CD4-positive, alpha-beta T cell (primary cell): Measurements from ENCODE around the gene FBXW12. TPM values are rescaled to one million over a fixed set of nuclear protein-coding genes. Genes with fewer than 3 reads are reported as not detected.

Experiments
- ATAC-seq: fragments of 200-7000 bp; cut with Tn5 transposase; one replicate; pipeline ENCODE4 v1.10.0; 2022; ENCODE audit warnings: mild to moderate bottlenecking; ENCODE audit not compliant: poor library complexity
- CTCF ChIA-PET: fragments of 350-600 bp; sonication (Branson Sonifier 250); formaldehyde crosslinking; loops from one replicate; lab custom pipeline; 2021; ENCODE audit warnings: antibody characterized with exemption, inconsistent platforms; lab: Charles Lee
- POLR2A ChIA-PET: fragments of 350-600 bp; sonication (Branson Sonifier 250); formaldehyde crosslinking; loops from one replicate; lab custom pipeline; 2021; ENCODE audit warnings: antibody characterized with exemption, inconsistent platforms; lab: Charles Lee
- DNase-seq, 14 experiments: peaks; one replicate each; pipeline ENCODE4 v3.0.0-alpha.2; 2013 to 2020; ENCODE audit warnings: mixed read lengths in 2 of 14
- H3K27ac ChIP-seq, 2 donors: one replicate each; pipeline versions ENCODE4 v1.5.1 to v1.7.0; 2013; ENCODE audit warnings: low read length in 2 of 2, low read depth in 1 of 2, mild to moderate bottlenecking in 1 of 2
- H3K27me3 ChIP-seq, 2 experiments: 1 replicate in 1 of 2; 2 replicates in 1 of 2; pipeline versions ENCODE4 v1.6.1 to v1.7.0; 2013; ENCODE audit warnings: low read length in 2 of 2, control low read depth in 1 of 2, mild to moderate bottlenecking in 1 of 2, moderate library complexity in 1 of 2; ENCODE audit not compliant: insufficient read depth in 2 of 2, control insufficient read depth in 1 of 2
- H3K36me3 ChIP-seq: one replicate; pipeline ENCODE4 v1.6.1; 2013; ENCODE audit warnings: low read length, control low read depth; ENCODE audit not compliant: insufficient read depth
- H3K4me1 ChIP-seq: one replicate; pipeline ENCODE4 v1.6.1; 2013; ENCODE audit warnings: low read length, control low read depth; ENCODE audit not compliant: insufficient read depth
- H3K4me3 ChIP-seq: one replicate; pipeline ENCODE4 v1.5.1; 2013; ENCODE audit warnings: mild to moderate bottlenecking, low read length, moderate library complexity
- H3K9me3 ChIP-seq, 2 experiments: 1 replicate in 1 of 2; 2 replicates in 1 of 2; pipeline versions ENCODE4 v1.6.1 to v1.7.0; 2013; ENCODE audit warnings: low read length in 2 of 2, mild to moderate bottlenecking in 2 of 2, control low read depth in 1 of 2, moderate library complexity in 1 of 2; ENCODE audit not compliant: control insufficient read depth in 1 of 2, insufficient read depth in 1 of 2
- H3K27ac Mint-ChIP-seq: one replicate; pipeline ENCODE4 v1.8.0; 2020; ENCODE audit warnings: mixed read lengths
- H3K27me3 Mint-ChIP-seq: one replicate; pipeline ENCODE4 v1.8.0; 2021; ENCODE audit warnings: mixed read lengths
- H3K36me3 Mint-ChIP-seq: one replicate; pipeline ENCODE4 v1.8.0; 2021; ENCODE audit warnings: low read depth, mixed read lengths
- H3K4me1 Mint-ChIP-seq: one replicate; pipeline ENCODE4 v1.8.0; 2021; ENCODE audit warnings: low read depth, mixed read lengths
- H3K4me3 Mint-ChIP-seq: one replicate; pipeline ENCODE4 v1.8.0; 2020; ENCODE audit warnings: mild to moderate bottlenecking, mixed read lengths
- H3K9me3 Mint-ChIP-seq: one replicate; pipeline ENCODE4 v1.8.0; 2020; ENCODE audit warnings: mixed read lengths
- intact Hi-C, 2 experiments: fragments of 100-400 bp; cut with DNase I in 1 of 2; cut with micrococcal nuclease in 1 of 2; formaldehyde crosslinking; loops; one replicate each; pipeline versions ENCODE4 v1.15.1 to v1.9.0; 2023 to 2025; cut with DNase I, micrococcal nuclease
- total RNA-seq, 174 experiments: library from RNA in 2 of 174; stranded (reverse) in 2 of 174; gene quantifications; one replicate each; pipeline ENCODE4 v1.2.3 and lab custom pipeline; 2021 to 2026
- TF ChIP-seq, protein P1 (sequence below): fragments of 200-600 bp; IDR thresholded peaks from one replicate; pipeline ENCODE4 v1.8.0; 2022; ENCODE audit warnings: antibody characterized with exemption, mild to moderate bottlenecking

Gene FBXW12
- total RNA-seq, 2 experiments from 2014 or later, result not detected

DNA sequence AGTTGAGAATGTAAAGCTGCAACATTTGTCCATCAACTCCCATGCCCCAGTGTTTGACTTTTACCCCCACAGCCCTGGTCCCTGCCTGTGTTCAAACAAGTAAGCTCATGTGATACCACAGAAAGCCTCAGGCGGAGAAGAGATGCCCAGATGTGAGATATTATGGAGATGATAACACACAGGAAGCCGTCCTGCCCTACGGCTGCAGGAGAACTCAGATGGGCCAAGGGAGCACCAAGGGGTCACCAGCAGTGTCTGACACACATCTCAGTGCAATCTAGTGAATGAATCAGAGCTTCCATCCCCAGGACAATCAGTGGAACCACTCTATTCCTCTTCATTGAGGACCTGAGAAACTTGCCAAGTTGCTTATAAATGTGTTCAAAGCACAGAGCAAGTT is 24.5 kb upstream of the FBXW12 start:
- Histone ChIP-seq H3K4me1 (no peaks in the 10 kb centered on the region), H3K9me3 (no peaks in the 10 kb centered on the region), H3K4me3 (no peak overlapping the region), H3K36me3 (no peaks in the 10 kb centered on the region), H3K27me3 (no peaks in the 10 kb centered on the region), H3K27ac (no peak overlapping the region)
- Mint-ChIP-seq H3K27me3 (no peaks in the 10 kb centered on the region), H3K36me3 (no peaks in the 10 kb centered on the region), H3K9me3 (no peaks in the 10 kb centered on the region), H3K4me3 (no peak overlapping the region), H3K4me1 (no peaks in the 10 kb centered on the region), H3K27ac (no peak overlapping the region)
- CTCF ChIA-PET, result no interaction called here
- POLR2A ChIA-PET, result no interaction called here
- no peak for DNase-seq
- ATAC-seq, result no peak
- intact Hi-C loops, result no loop called here
- TF ChIP-seq, protein P1, sequence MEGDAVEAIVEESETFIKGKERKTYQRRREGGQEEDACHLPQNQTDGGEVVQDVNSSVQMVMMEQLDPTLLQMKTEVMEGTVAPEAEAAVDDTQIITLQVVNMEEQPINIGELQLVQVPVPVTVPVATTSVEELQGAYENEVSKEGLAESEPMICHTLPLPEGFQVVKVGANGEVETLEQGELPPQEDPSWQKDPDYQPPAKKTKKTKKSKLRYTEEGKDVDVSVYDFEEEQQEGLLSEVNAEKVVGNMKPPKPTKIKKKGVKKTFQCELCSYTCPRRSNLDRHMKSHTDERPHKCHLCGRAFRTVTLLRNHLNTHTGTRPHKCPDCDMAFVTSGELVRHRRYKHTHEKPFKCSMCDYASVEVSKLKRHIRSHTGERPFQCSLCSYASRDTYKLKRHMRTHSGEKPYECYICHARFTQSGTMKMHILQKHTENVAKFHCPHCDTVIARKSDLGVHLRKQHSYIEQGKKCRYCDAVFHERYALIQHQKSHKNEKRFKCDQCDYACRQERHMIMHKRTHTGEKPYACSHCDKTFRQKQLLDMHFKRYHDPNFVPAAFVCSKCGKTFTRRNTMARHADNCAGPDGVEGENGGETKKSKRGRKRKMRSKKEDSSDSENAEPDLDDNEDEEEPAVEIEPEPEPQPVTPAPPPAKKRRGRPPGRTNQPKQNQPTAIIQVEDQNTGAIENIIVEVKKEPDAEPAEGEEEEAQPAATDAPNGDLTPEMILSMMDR, result no peak

DNA sequence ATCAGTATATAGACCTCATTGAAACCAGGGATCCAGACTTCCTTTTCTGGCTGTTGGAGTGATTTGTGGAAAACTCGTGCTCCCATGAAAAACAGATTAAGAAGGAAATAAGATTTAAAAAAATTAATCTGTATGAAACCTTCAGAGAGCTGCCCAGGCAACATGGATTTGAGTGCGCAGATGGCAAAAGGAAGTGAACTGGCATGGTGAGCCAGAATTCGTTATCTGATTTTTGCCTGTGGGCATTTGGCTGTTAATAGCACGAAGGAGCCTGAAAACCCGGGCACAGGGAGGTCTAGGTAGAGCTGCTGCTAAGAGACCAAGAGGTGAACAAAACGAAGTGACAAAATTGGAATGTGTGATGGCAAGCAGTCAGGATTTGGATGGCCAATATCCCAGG is 19.5 kb upstream of the FBXW12 start:
- Mint-ChIP-seq H3K4me1 (no peaks in the 10 kb centered on the region), H3K4me3 (no peak overlapping the region), H3K9me3 (no peaks in the 10 kb centered on the region), H3K27ac (no peak overlapping the region), H3K36me3 (no peaks in the 10 kb centered on the region), H3K27me3 (peaks cover 31% of the 10 kb centered on the region)
- ChIA-PET POLR2A (no interaction called here), CTCF (no interaction called here)
- no peaks in the 10 kb centered on the region for H3K36me3 ChIP-seq
- no peaks in the 10 kb centered on the region for H3K4me1 ChIP-seq
- H3K9me3 ChIP-seq, result peaks cover 0 to 4% of the 10 kb centered on the region in 2 experiments
- no peak overlapping the region for H3K4me3 ChIP-seq
- ATAC-seq, result no peak
- intact Hi-C loops, result no loop called here
- TF ChIP-seq, protein P1, result no peak
- DNase-seq, result no peak
- H3K27me3 ChIP-seq, result peaks cover 5 to 6% of the 10 kb centered on the region in 2 experiments
- no peak overlapping the region for H3K27ac ChIP-seq

DNA sequence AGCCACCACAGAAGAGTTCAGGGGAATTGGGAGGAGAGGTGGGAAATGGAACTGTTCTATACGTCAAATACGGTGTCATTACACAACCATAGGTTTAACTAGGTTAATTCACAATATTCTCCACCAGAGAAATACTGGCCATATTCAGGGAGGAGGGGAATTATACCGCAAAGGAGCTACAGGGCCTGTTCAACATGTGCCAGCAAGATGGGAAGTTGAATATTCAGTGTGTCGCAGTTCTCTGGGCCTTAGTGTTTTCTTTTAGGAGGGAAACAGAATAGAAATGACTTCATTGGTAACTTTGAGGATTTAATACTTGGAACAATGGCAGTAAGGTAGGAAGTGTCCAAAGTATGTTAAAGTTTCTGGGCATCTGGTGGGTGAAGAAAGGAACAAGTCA is 18.0 kb upstream of the FBXW12 start:
- POLR2A ChIA-PET, result no interaction called here
- Histone ChIP-seq H3K27me3 (peaks cover 6 to 8% of the 10 kb centered on the region in 2 experiments), H3K27ac (no peak overlapping the region), H3K9me3 (peaks cover 0 to 10% of the 10 kb centered on the region in 2 experiments), H3K4me1 (no peaks in the 10 kb centered on the region), H3K36me3 (no peaks in the 10 kb centered on the region), H3K4me3 (no peak overlapping the region)
- Mint-ChIP-seq H3K9me3 (no peaks in the 10 kb centered on the region), H3K4me3 (no peak overlapping the region), H3K36me3 (no peaks in the 10 kb centered on the region), H3K27me3 (peaks cover 36% of the 10 kb centered on the region), H3K4me1 (no peaks in the 10 kb centered on the region), H3K27ac (no peak overlapping the region)
- TF ChIP-seq, protein P1, result no peak
- ATAC-seq (no peak), DNase-seq (no peak)
- intact Hi-C loops, result no loop called here
- CTCF ChIA-PET, result no interaction called here
